GM18517 (cell line): Measurements from ENCODE around the gene CHST7.
A peak's percentile ranks its signal among the peaks of the same experiment; 100 is the strongest.
"Not testable (repeated sequence)": the region's sequence is repeated elsewhere in the genome, so short reads cannot be mapped to it uniquely, and the experiment has no call there.

Experiments used
- ATAC-seq: cut with Tn5 transposase; IDR thresholded peaks from one replicate; pipeline ENCODE4 v1.9.1; 2021; ENCODE audit warnings: mild to moderate bottlenecking, moderate library complexity; ENCODE audit not compliant: unreplicated experiment

Gene CHST7, protein sequence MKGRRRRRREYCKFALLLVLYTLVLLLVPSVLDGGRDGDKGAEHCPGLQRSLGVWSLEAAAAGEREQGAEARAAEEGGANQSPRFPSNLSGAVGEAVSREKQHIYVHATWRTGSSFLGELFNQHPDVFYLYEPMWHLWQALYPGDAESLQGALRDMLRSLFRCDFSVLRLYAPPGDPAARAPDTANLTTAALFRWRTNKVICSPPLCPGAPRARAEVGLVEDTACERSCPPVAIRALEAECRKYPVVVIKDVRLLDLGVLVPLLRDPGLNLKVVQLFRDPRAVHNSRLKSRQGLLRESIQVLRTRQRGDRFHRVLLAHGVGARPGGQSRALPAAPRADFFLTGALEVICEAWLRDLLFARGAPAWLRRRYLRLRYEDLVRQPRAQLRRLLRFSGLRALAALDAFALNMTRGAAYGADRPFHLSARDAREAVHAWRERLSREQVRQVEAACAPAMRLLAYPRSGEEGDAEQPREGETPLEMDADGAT

GRCh38 chrX:46573331-46573891 is at the start of gene CHST7:
Gene CHST7, plus strand, starts transcription at chrX:46573765. Its CDS starts 167 bp downstream, at chrX:46573932.
- ATAC-seq = peak; percentile 39

- ATAC-seq = not testable (repeated sequence)
Measured at GRCh38 chrX:46528640-46529039, 44.9 kb upstream of the CHST7 start.

DNA sequence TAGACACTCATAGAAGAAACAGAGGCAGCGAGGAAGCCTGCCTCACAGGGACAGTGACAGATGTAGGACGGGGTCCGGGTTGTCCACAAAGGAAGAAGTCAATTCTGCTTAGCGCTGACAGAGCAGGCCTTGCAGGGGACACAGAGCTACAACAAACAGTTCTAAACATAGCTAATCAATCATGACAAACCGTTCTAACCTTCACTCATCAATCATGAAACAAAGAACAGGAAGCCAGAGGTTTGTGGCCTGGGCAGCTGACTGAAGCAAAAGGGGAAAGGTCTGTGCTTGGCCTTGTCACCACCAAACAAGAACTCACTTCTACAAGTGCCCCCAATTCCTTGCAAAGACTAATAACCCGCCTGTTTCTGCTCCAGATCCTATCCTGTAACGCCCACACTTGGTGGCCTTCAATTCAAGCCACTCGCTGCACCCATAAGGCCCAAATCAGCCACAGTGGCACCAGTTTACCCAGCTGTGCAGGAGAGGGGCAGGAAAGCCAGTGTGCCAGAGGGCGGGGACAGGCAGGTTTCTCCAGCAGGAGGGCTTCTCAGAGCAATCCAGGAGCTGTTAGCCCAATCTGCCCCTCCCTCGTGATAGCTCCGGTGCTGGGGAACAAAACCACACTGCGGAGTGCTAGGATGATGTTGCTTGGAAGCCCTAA is 43.7 kb upstream of the CHST7 start:
- ATAC-seq = not testable (repeated sequence)

- not testable (repeated sequence) for ATAC-seq
Measured at GRCh38 chrX:46530404-46530908, 43.1 kb upstream of the CHST7 start.

GRCh38 chrX:46531442-46531841 is 42.1 kb upstream of the CHST7 start:
- no peak for ATAC-seq

DNA sequence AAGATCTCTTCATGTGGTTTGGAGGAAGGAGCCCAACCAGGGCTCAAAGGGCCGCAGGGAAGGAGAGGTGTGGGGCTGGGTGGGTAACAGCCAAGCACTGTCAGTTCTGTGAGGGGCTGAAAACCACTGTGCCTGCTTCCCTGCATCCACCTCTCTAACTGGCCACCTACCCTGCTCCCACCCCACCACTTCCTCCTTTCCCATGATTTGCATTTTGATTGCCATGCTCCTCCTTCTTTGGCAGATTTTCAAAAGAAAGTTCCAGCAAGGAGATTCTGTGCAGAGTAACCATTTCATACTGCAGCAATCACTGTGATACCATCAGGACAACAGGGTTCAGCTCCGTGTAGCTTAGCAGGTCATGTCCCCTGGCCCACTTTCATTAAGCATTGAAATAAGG is 30.1 kb upstream of the CHST7 start:
- no peak for ATAC-seq

DNA sequence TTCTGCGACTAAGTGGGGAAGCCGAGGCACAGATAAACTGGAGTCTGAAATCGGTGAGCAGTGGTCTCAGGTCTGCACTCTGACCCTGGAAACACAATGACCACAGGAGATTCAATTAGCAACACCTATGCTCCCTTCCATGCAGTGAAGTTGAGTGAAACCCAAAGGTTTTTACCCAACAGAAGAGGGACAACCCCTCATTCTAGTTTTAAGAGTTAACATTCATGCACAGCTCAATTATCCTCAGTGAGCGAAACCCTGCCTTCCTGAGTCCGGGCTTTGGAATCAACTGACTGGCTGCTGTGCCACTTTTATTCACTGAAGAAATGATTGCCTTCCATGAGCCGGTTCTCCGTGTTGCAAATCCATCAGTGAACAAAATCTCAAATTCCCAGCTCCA is 29.0 kb upstream of the CHST7 start:
- ATAC-seq = not testable (repeated sequence)

DNA sequence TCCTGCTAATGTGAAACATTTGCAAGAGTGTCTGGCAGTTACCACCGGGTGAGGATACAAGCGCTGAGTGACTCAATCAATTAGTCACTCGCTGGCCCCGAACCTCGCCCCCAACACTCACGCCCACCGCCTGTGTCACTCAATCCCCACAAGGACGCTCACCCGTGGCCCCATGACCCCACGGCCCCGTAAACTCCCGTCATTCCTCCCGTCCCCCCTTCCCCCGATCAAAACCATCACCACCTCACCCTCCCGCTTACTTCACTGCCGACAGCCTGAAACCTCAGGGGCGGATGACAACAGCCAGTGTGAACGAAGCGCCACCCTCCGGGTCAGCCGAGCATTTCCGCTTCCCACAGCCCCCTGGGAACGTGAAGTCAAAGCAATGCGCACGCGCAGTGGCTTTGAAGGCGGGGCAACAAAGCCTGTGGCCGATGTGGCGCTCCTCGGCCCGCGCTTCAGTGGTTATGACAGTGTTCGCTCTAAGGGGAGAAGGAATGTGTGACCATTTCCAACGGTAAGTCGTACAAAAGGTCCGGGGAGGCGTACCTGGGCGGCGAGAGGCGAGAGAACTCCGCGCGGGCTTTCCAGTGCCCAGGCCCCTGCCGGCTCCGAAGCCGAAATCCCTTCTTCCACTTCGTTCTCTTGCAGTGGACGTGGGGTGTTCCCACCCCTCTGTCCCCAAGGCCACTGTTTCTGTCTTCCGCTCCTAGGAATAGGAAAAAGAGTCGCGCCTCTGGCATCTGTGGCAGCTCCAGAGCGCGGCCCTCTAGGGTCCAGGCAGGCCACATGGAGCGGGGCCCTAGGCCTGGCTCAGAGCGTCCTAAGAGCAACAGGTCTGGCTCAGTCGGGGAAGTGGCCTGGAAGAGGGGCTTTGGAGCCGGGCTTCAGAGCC is 28.2 kb upstream of the CHST7 start, which contains the start of gene ZNF674:
TSS of gene ZNF674 (minus strand) at position 311 of the 895 bp plus-strand sequence. CDS start 3,334 bp downstream, outside the sequence.
- ATAC-seq = peak; percentile 77

- no peak for ATAC-seq
Measured at GRCh38 chrX:46547857-46548256, 25.7 kb upstream of the CHST7 start.

DNA sequence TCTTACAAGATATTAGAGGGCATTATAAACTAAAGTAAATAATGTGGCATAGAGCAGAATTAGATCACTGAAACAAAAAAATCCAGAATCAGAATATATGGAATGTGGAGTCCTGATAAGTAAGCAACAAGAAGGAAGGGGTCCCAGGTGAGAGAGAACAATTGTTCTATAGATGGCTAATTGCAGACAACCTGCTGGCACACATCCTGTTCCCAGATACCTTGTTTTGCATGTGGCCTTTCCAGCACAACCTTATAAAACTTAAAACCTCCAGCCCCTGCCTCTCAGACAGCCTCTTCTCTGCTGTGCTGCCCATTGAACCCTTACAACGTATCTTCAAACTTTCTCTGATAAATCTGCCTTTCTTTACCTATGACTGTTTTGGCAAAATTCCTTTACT is 23.7 kb upstream of the CHST7 start:
- ATAC-seq = no peak

- ATAC-seq = no peak
Measured at GRCh38 chrX:46551494-46552128, 22.0 kb upstream of the CHST7 start.

GRCh38 chrX:46553935-46554334 is 19.6 kb upstream of the CHST7 start:
- ATAC-seq = no peak

DNA sequence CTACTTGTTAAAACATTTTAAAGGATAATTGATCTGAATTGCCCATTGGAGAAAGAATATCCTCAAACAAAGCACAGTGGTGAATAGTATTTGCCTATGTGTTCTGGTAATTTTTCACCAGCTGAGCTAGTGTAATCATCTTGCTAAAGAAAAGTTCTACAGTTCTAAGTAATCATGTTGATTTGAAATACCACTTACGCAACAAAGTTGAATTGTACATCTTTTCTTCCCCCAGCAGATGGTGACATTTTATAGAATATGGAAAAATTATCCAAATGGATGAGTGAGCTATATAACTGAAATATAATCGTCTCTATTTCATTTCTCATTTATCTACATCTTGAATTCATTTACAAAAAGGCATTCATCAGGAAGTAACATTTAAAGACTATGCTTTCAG is 18.6 kb upstream of the CHST7 start:
- no peak for ATAC-seq

DNA sequence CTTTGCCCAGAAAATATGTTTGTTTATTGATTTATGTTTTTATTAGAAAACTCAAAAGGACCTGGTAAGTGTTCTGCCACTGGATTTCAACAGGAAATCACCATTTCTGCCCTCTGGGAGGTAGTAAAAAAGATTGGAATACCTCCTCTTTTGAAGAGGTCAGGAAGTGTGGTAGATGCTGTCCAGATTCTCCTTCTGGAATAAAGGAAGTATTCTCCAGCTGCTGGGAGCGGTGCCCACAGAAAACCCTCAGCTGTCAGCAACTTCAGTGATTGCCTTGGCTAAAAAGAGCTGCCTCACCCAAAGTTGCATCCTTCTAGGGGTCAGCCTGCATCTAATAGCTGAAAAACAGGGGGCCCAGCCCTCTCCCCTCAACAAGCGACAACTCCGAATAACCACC is 14.5 kb upstream of the CHST7 start:
- no peak for ATAC-seq

DNA sequence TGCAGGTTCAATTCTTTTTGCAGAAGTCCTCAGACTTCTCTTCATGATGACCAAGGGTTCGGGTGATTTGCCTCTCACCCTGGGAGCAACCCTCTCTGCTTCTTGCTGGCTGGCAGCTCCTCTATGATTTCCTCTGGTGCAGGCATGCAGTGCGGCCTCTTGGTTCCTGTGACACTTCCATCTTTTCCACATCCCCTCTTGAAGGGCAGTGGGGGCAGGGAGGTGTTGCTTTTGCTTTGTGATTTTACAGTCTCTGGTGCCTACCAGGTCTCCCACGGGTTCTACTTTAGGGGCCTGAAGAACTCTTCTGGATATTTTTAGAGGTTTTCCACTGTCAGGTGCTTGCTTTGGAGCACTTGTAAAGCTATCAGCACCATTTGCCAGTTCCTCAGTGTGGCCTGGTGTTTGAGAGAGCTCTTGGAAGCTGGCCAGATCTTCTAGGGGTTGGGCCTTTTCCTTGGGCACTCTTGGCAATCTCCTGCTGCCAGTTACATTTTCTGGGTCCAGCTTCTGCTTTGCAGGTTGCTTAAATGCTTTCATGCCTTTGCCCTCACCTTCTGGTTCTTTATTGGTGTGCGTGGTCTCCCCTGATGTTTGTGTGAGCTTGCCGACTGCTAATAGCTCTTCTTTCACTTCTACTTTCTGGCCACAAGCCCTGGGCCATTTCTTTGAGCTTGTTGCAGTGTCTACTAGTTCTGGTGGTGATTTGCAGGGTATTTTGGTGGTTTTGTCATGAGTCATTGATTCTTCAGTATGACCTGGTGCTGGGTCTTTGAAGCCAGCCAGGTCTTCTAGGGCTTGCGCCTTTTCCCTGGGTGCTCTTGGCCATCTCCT is 11.5 kb upstream of the CHST7 start:
- peak; percentile 99 for ATAC-seq

DNA sequence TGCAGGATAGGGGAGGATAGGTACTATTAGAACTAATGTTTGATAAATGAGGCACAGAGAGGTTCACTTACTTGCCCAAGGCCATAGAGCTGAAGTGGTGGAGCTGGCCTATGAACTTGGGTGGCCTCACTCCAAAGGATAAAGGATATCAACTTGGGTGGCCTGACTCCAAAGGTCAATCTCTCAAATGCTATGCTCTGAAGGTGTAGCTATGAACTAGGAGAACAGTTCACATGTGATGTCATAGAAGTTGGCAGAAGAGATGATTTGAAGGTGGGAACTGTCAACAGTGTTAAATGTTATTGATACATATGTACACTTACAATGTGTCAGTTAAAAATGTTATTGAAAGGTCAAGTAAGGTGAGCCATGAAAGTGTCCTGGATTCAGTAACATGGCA is 6.2 kb upstream of the CHST7 start:
- no peak for ATAC-seq

DNA sequence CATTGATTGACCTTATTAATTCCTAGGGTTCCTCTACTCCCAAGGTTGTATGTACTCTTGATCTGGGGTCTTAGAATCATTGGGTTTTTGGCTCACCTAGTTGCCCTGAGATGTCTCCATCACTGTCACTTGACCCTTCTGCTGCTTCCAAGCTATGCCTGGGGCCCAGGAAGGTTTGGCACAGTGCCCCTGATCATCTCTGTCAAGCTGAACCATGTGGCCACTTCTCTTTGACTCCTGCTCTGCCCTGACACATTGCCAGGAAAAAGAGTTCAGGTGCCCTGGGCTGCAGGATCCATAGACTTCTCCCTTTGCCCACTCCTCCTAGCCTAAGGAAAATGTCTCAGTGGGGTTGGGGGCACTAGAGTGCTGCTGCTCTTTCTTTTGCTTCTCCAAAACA is 3.9 kb upstream of the CHST7 start:
- no peak for ATAC-seq

DNA sequence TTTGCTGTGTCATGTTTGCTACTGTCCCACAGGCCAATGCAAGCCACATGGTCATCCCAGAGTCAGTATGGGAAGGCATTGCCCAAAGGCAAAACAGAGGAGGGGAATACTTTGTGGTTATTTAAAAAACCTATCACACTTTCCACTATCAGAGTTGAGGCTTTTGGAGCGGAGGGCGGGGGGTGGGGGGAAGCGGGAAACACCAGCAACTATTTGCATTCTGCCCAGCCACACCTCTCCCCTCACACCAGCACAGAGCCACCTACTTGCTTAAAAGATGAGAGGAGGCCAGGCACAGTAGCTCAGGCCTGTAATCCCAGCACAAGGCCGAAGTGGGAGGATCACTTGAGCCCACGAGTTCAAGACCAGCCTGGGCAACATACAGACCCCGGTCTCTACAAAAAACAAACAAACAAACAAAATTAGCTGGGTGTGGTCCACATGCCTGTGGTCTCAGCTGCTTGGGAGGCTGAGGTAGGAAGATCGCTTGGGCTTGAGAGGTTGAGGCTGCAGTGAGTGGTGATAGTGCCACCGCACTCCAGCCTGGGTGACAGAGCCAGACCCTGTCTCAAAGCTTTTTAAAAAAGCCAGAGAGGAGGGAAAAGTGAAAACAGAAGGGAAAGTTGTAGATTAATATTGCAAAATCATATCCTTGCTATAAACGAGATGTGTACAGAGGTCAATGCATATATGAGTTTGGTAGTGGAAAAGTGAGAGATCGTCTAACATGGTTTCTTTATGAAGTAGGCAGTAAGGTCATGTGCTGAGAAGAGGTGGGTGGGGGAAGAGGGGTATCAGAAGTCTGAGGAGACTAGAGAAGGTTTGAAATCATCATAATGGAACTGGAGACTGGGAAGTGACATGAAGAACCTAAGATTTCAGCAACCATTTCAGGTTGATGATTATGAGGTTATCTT is 1.9 kb upstream of the CHST7 start:
- no peak for ATAC-seq
